Head of caudate nucleus (tissue), 42 donors: ENCODE results near the gene MOK.

Experiments
- DNase-seq, 42 donors: peaks; one replicate each; pipeline versions ENCODE4 v3.0.0 to v3.0.0-alpha.2; 2020 to 2021; ENCODE audit warnings: mixed read lengths in 7 of 42
- intact Hi-C: fragments of 100-400 bp; cut with DNase I; formaldehyde crosslinking; loops from one replicate; pipeline ENCODE4 v1.15.0; 2022

Gene MOK

GRCh38 chr14:102200690-102201352 is 104.1 kb downstream of the MOK start:
- peak in 6 of 42 donors; percentile 10 to 52 (median 28) for DNase-seq
- intact Hi-C loops, result no loop called here

- intact Hi-C loops, result no loop called here
- DNase-seq, result no peak
These were observed 107.6 kb downstream of the MOK start for GRCh38 chr14:102197317-102197853.

GRCh38 chr14:102196902-102197230 is 108.1 kb downstream of the MOK start:
- intact Hi-C loops, result no loop called here
- DNase-seq, result peak in 1 of 42 donors; percentile 16

GRCh38 chr14:102196039-102196901 is 108.7 kb downstream of the MOK start:
- peak; percentile 78 to 98 (median 92) for DNase-seq
- intact Hi-C loops, result no loop called here

GRCh38 chr14:102195446-102195845 is 109.5 kb downstream of the MOK start:
- intact Hi-C loops, result no loop called here
- peak in 1 of 42 donors; percentile 0 for DNase-seq

- intact Hi-C loops, result no loop called here
- peak in 2 of 42 donors; percentile 5 to 34 for DNase-seq
These were observed 110.1 kb downstream of the MOK start for GRCh38 chr14:102194856-102195255.

- intact Hi-C loops, result no loop called here
These were observed 112.0 kb downstream of the MOK start for GRCh38 chr14:102192840-102193502.

GRCh38 chr14:102189874-102190273 is 115.1 kb downstream of the MOK start:
- intact Hi-C loops, result no loop called here
- peak in 2 of 42 donors; percentile 8 to 27 for DNase-seq

More at GRCh38 chr14:102192840-102193502, 112.0 kb downstream of the MOK start:
- peak in 40 of 42 donors; percentile 49 to 86 (median 68) for DNase-seq

GRCh38 chr14:102188187-102188586 is 116.8 kb downstream of the MOK start:
- intact Hi-C loops, result no loop called here

GRCh38 chr14:102187568-102188001 is 117.4 kb downstream of the MOK start:
- intact Hi-C loops, result no loop called here
- peak in 11 of 42 donors; percentile 25 to 71 (median 44) for DNase-seq

More at GRCh38 chr14:102188187-102188586, 116.8 kb downstream of the MOK start:
- peak in 3 of 42 donors; percentile 8 to 43 (median 18) for DNase-seq

GRCh38 chr14:102187044-102187443 is 117.9 kb downstream of the MOK start:
- peak in 4 of 42 donors; percentile 13 to 53 (median 42) for DNase-seq
- intact Hi-C loops, result no loop called here

- intact Hi-C loops, result no loop called here
- DNase-seq, result peak in 4 of 42 donors; percentile 8 to 60 (median 37)
These were observed 119.6 kb downstream of the MOK start for GRCh38 chr14:102185360-102185759.

GRCh38 chr14:102184316-102185035 is 120.5 kb downstream of the MOK start:
- intact Hi-C loops, result no loop called here
- DNase-seq, result peak in 36 of 42 donors; percentile 16 to 81 (median 62)

GRCh38 chr14:102183886-102184285 is 121.1 kb downstream of the MOK start:
- intact Hi-C loops, result no loop called here

GRCh38 chr14:102182936-102183619 is 121.9 kb downstream of the MOK start:
- intact Hi-C loops, result no loop called here
- DNase-seq, result peak in 1 of 42 donors; percentile 41

More at GRCh38 chr14:102183886-102184285, 121.1 kb downstream of the MOK start:
- no peak for DNase-seq

GRCh38 chr14:102182190-102182589 is 122.8 kb downstream of the MOK start:
- no peak for DNase-seq
- intact Hi-C loops, result no loop called here

- DNase-seq, result no peak
- intact Hi-C loops, result no loop called here
These were observed 123.8 kb downstream of the MOK start for GRCh38 chr14:102181187-102181586.
